GM18867 (cell line): ENCODE results near the gene LRRC8B.
"Not testable (repeated sequence)": the region's sequence is repeated elsewhere in the genome, so short reads cannot be mapped to it uniquely, and the experiment has no call there.

Experiments used
- ATAC-seq: cut with Tn5 transposase; IDR thresholded peaks from one replicate; pipeline ENCODE4 v1.9.1; 2021; ENCODE audit warnings: mild to moderate bottlenecking, moderate library complexity; ENCODE audit not compliant: unreplicated experiment

LRRC8B gene

GRCh38 chr1:89578946-89579684 lies 54.5 kb downstream of the LRRC8B start:
- peak; percentile 75 for ATAC-seq

- ATAC-seq = no peak
These were observed 55.4 kb downstream of the LRRC8B start for GRCh38 chr1:89580036-89580435.

GRCh38 chr1:89581859-89582258 lies 57.2 kb downstream of the LRRC8B start:
- no peak for ATAC-seq

GRCh38 chr1:89582571-89582970 lies 57.9 kb downstream of the LRRC8B start:
- ATAC-seq = no peak

GRCh38 chr1:89584211-89584610 lies 59.6 kb downstream of the LRRC8B start:
- no peak for ATAC-seq

GRCh38 chr1:89584781-89585180 lies 60.2 kb downstream of the LRRC8B start:
- no peak for ATAC-seq

GRCh38 chr1:89587729-89588161 lies 63.1 kb downstream of the LRRC8B start:
- no peak for ATAC-seq

GRCh38 chr1:89588480-89588879 lies 63.9 kb downstream of the LRRC8B start:
- no peak for ATAC-seq

GRCh38 chr1:89589515-89589914 lies 64.9 kb downstream of the LRRC8B start:
- ATAC-seq = no peak

- ATAC-seq = no peak
These were observed 65.9 kb downstream of the LRRC8B start for GRCh38 chr1:89590341-89591080.

GRCh38 chr1:89592861-89593302 lies 68.3 kb downstream of the LRRC8B start:
- ATAC-seq = not testable (repeated sequence)

- no peak for ATAC-seq
These were observed 69.6 kb downstream of the LRRC8B start for GRCh38 chr1:89594096-89594740.

- no peak for ATAC-seq
These were observed 72.1 kb downstream of the LRRC8B start for GRCh38 chr1:89596698-89597097.

GRCh38 chr1:89598450-89599331 lies 74.1 kb downstream of the LRRC8B start:
- peak; percentile 62 for ATAC-seq

GRCh38 chr1:89599332-89599630 lies 74.7 kb downstream of the LRRC8B start:
- no peak for ATAC-seq

GRCh38 chr1:89600451-89601224 lies 76.0 kb downstream of the LRRC8B start:
- ATAC-seq = no peak

GRCh38 chr1:89602871-89603404 lies 78.3 kb downstream of the LRRC8B start:
- ATAC-seq = no peak

- ATAC-seq = no peak
These were observed 79.2 kb downstream of the LRRC8B start for GRCh38 chr1:89603651-89604413.

- no peak for ATAC-seq
These were observed 79.7 kb downstream of the LRRC8B start for GRCh38 chr1:89604414-89604735.
